Spleen (tissue), 11 donors: Measurements from ENCODE around the gene CCDC92. TPM values are rescaled to one million over a fixed set of nuclear protein-coding genes. Genes with fewer than 3 reads are reported as not detected.

Experiments used
- DNase-seq: peaks from one replicate; pipeline ENCODE4 v3.0.0-alpha.2; 2020
- H3K27ac ChIP-seq, 8 donors: fragments of 200-600 bp; sonication (generic) in 7 of 8; 1 replicate in 4 of 8; 2 replicates in 4 of 8; pipeline versions ENCODE4 v1.5.0 to v1.8.0; 2016 to 2021; ENCODE audit warnings: inconsistent platforms in 4 of 8, mild to moderate bottlenecking in 4 of 8, moderate library complexity in 1 of 8
- H3K27me3 ChIP-seq, 7 donors: fragments of 200-600 bp; sonication (generic) in 6 of 7; replicated peaks in 1 of 7; 1 replicate in 4 of 7; 2 replicates in 3 of 7; pipeline versions ENCODE4 v1.5.0 to v1.8.0; 2016 to 2021; ENCODE audit warnings: inconsistent platforms in 3 of 7, mild to moderate bottlenecking in 1 of 7
- H3K36me3 ChIP-seq, 6 donors: fragments of 200-600 bp; sonication (generic) in 5 of 6; 1 replicate in 4 of 6; 2 replicates in 2 of 6; pipeline versions ENCODE4 v1.5.0 to v1.8.0; 2016 to 2021; ENCODE audit warnings: inconsistent platforms in 2 of 6
- H3K4me1 ChIP-seq, 6 donors: fragments of 200-600 bp; sonication (generic) in 5 of 6; 1 replicate in 3 of 6; 2 replicates in 3 of 6; pipeline versions ENCODE4 v1.5.0 to v1.8.0; 2016 to 2021; ENCODE audit warnings: inconsistent platforms in 3 of 6
- H3K4me3 ChIP-seq, 8 donors: fragments of 200-600 bp; sonication (generic) in 7 of 8; 1 replicate in 4 of 8; 2 replicates in 4 of 8; pipeline versions ENCODE4 v1.5.0 to v1.8.0; 2016 to 2021; ENCODE audit warnings: inconsistent platforms in 4 of 8, mild to moderate bottlenecking in 4 of 8, moderate library complexity in 2 of 8
- H3K9me3 ChIP-seq, 8 donors: fragments of 200-600 bp; sonication (generic) in 7 of 8; 1 replicate in 4 of 8; 2 replicates in 4 of 8; pipeline versions ENCODE4 v1.5.0 to v1.8.0; 2016 to 2021; ENCODE audit warnings: inconsistent platforms in 4 of 8
- CTCF ChIP-seq, 11 experiments: fragments of 200-600 bp in 7 of 11; fragments of 450-650 bp in 4 of 11; sonication (generic) in 4 of 11; IDR thresholded peaks in 8 of 11; conservative IDR thresholded peaks in 3 of 11; 1 replicate in 7 of 11; 2 replicates in 4 of 11; pipeline versions ENCODE4 v1.4.0 to v1.8.0; 2016 to 2021; ENCODE audit warnings: antibody characterized with exemption in 11 of 11, inconsistent platforms in 4 of 11, mild to moderate bottlenecking in 1 of 11
- POLR2A ChIP-seq, 3 donors: fragments of 450-650 bp; IDR thresholded peaks; one replicate each; pipeline ENCODE4 v1.5.1; 2017; ENCODE audit warnings: antibody characterized with exemption in 3 of 3, mild to moderate bottlenecking in 1 of 3
- POLR2AphosphoS5 ChIP-seq, 3 donors: sonication (generic); formaldehyde crosslinking; IDR thresholded peaks; one replicate each; pipeline ENCODE4 v1.5.1; 2017; ENCODE audit warnings: antibody characterized with exemption in 3 of 3
- WGBS, 5 donors: extraction: QIAGEN DNeasy Blood & Tissue Kit in 3 of 5; methylation state at CpG; one replicate each; pipeline versions ENCODE4 v1.1.5 to v1.1.7; 2013 to 2018; 5-methylcytosine and 5-hydroxymethylcytosine counted together
- intact Hi-C: fragments of 100-400 bp; cut with DNase I; formaldehyde crosslinking; loops from one replicate; pipeline ENCODE4 v1.15.0; 2023; ENCODE audit warnings: low total_unique reads
- polyA plus RNA-seq, 3 donors: library from polyadenylated mRNA; stranded (reverse); fragments of 200-250 nt; gene quantifications; one replicate each; pipeline ENCODE4 v1.2.1, GENCODE V29; 2013
- total RNA-seq, 7 donors: library from RNA; depleted of rRNA in 3 of 7; stranded (reverse); fragments of >200 nt in 3 of 7; fragmentation: NEBNext Ultra II Directional in 4 of 7; extraction: Animal tissue kit (Norgen Biotek cat#: 25700) in 4 of 7; gene quantifications; one replicate each; pipeline versions ENCODE4 v1.1.0 to v1.2.1, GENCODE V29; 2016 to 2021
- donor health status: healthy with polysubstance abuse.
- donor health status: DM: no; HTN: no; CAD: no; lungs with moderate emphysema.
- donor health status: DM: no; HTN: no; CAD: no.
- donor health status: Bipolar disorder and iron deficiency.
- donor health status: healthy.
- donor health status: DM: no; HTN: no; CAD: no.
- donor health status: DM: yes; HTN: yes; CAD: no.

The CCDC92 gene
- total and polyA plus RNA-seq, 10 donors: 16.0 to 36.7 (median 27.8) TPM

GRCh38 chr12:123893276-123893675, 79.4 kb downstream of the CCDC92 start:
- Histone ChIP-seq H3K36me3 (no peaks in the 10 kb centered on the region), H3K27ac (no peak overlapping the region), H3K4me3 (no peak overlapping the region), H3K4me1 (no peaks in the 10 kb centered on the region), H3K27me3 (peaks cover 0 to 26% (median 0%) of the 10 kb centered on the region in 7 donors), H3K9me3 (no peaks in the 10 kb centered on the region)
- WGBS, 5 donors: 67 to 86% (median 73%) methylated on average over 7 to 9 of the region's 9 CpGs
- TF ChIP-seq CTCF (IDR thresholded peaks at IDR 0.05 in 8 of 11, conservative IDR thresholded peaks at IDR 0.05 in 3 of 11): no peak
- TF ChIP-seq POLR2AphosphoS5 (IDR thresholded peaks at IDR 0.05): no peak
- no peak for TF ChIP-seq POLR2A (IDR thresholded peaks at IDR 0.05)
- intact Hi-C loops: no loop called here
- no peak for DNase-seq

DNA sequence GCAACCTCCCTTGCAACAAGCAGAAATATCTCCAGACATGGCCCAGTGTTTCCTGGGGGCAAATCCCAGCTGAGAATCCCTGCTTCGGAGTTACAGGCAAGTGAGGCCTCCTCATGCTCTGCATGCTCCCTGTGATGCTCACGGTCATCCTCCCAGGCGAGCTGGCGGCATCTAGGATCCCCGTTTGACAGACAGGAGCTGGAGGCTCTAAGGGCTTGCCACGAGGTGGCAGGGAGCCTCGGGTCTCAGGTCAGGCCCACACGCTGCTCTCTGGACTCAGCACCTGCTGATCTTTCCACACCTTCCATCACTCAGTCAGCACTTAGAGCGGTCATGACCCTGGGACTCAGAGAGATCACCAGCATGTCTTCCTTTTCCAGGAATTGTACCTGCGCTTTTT, 79.8 kb downstream of the CCDC92 start:
- TF ChIP-seq CTCF (IDR thresholded peaks at IDR 0.05 in 8 of 11, conservative IDR thresholded peaks at IDR 0.05 in 3 of 11) (no peak), POLR2AphosphoS5 (IDR thresholded peaks at IDR 0.05) (no peak), POLR2A (IDR thresholded peaks at IDR 0.05) (no peak)

GRCh38 chr12:123892180-123892559, 80.5 kb downstream of the CCDC92 start:
- no peak for TF ChIP-seq POLR2A (IDR thresholded peaks at IDR 0.05)
- TF ChIP-seq POLR2AphosphoS5 (IDR thresholded peaks at IDR 0.05): no peak
- TF ChIP-seq CTCF (IDR thresholded peaks at IDR 0.05 in 8 of 11, conservative IDR thresholded peaks at IDR 0.05 in 3 of 11): no peak
- WGBS, 5 donors: 74 to 95% (median 82%) methylated on average over 9 of the region's 9 CpGs
- Histone ChIP-seq H3K36me3 (no peaks in the 10 kb centered on the region), H3K4me1 (no peaks in the 10 kb centered on the region), H3K4me3 (no peak overlapping the region), H3K9me3 (no peaks in the 10 kb centered on the region), H3K27ac (no peak overlapping the region), H3K27me3 (peaks cover 0 to 26% (median 0%) of the 10 kb centered on the region in 7 donors)
- DNase-seq: no peak
- intact Hi-C loops: no loop called here

More for the DNA sequence above, 79.8 kb downstream of the CCDC92 start:
- Histone ChIP-seq H3K27ac (no peak overlapping the region), H3K4me1 (no peaks in the 10 kb centered on the region), H3K36me3 (no peaks in the 10 kb centered on the region), H3K9me3 (no peaks in the 10 kb centered on the region), H3K27me3 (peaks cover 0 to 26% (median 0%) of the 10 kb centered on the region in 7 donors), H3K4me3 (no peak overlapping the region)
- DNase-seq: no peak
- intact Hi-C loops: no loop called here
- 63 to 83% (median 69%) methylated on average over 7 to 10 of the region's 10 CpGs for WGBS, 5 donors

- H3K4me3 ChIP-seq: no peak overlapping the region
- 63 to 77% (median 72%) methylated on average over 13 to 15 of the region's 15 CpGs for WGBS, 5 donors
- peaks cover 0 to 31% (median 0%) of the 10 kb centered on the region in 7 donors for H3K27me3 ChIP-seq
- intact Hi-C loops: no loop called here
- no peaks in the 10 kb centered on the region for H3K4me1 ChIP-seq
- H3K36me3 ChIP-seq: no peaks in the 10 kb centered on the region
- TF ChIP-seq CTCF (IDR thresholded peaks at IDR 0.05 in 8 of 11, conservative IDR thresholded peaks at IDR 0.05 in 3 of 11) (no peak), POLR2AphosphoS5 (IDR thresholded peaks at IDR 0.05) (no peak), POLR2A (IDR thresholded peaks at IDR 0.05) (no peak)
- no peak overlapping the region for H3K27ac ChIP-seq
- DNase-seq: no peak
- no peaks in the 10 kb centered on the region for H3K9me3 ChIP-seq
Measured at GRCh38 chr12:123891516-123892179, 81.0 kb downstream of the CCDC92 start.
